ENCODE results near the gene CREB5. TPM values are rescaled to one million over a fixed set of nuclear protein-coding genes. Genes with fewer than 3 reads are reported as not detected.

Gene CREB5
- total RNA-seq, 2 experiments from 2014 or later, result 0.15 to 0.52 TPM

- H3K4me3 Mint-ChIP-seq, result no peak overlapping the region
- H3K27me3 Mint-ChIP-seq, result peaks cover 9% of the 10 kb centered on the region
- ChIA-PET POLR2A (no interaction called here), CTCF (no interaction called here)
- intact Hi-C loops (cut with micrococcal nuclease), result no loop called here
- H3K9me3 Mint-ChIP-seq, result no peaks in the 10 kb centered on the region
- no peaks in the 10 kb centered on the region for H3K4me1 Mint-ChIP-seq (ENCODE audit: low read depth)
- no peak overlapping the region for H3K27ac Mint-ChIP-seq
- no peak for DNase-seq
- no peaks in the 10 kb centered on the region for H3K36me3 Mint-ChIP-seq
Observed at GRCh38 chr7:28488061-28488791, 75.9 kb downstream of the CREB5 start.

- Mint-ChIP-seq H3K27ac (no peak overlapping the region), H3K9me3 (no peaks in the 10 kb centered on the region), H3K36me3 (no peaks in the 10 kb centered on the region), H3K27me3 (peaks cover 9% of the 10 kb centered on the region), H3K4me1 (ENCODE audit: low read depth) (no peaks in the 10 kb centered on the region), H3K4me3 (no peak overlapping the region)
- intact Hi-C loops (cut with micrococcal nuclease), result no loop called here
- DNase-seq, result no peak
- ChIA-PET CTCF (no interaction called here), POLR2A (no interaction called here)
Observed at GRCh38 chr7:28490831-28491230, 78.5 kb downstream of the CREB5 start.

DNA sequence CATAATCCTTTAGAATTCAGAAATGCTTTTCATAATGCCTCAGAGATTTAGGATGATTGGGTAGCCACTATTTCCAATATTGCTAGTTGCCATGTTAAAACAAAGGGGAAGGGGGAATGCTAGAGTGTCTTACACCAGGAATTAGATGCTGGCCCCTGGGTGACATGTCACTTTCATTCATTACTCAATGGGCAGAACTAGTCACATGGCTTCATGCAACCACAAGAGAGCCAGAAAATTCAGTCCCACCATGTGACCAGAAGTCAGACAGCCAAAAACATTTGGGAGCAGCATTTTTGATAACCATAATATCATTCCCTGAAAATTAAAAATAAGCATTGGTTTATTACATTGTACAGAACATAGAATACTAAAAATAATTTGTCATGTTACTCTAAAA lies 81.2 kb downstream of the CREB5 start:
- DNase-seq, result no peak
- CTCF ChIA-PET, result no interaction called here
- Mint-ChIP-seq H3K9me3 (no peaks in the 10 kb centered on the region), H3K4me1 (ENCODE audit: low read depth) (no peaks in the 10 kb centered on the region), H3K36me3 (no peaks in the 10 kb centered on the region), H3K27me3 (peaks cover 8% of the 10 kb centered on the region), H3K4me3 (no peak overlapping the region), H3K27ac (no peak overlapping the region)
- POLR2A ChIA-PET, result no interaction called here
- intact Hi-C loops (cut with micrococcal nuclease), result no loop called here

GRCh38 chr7:28497009-28497408 lies 84.7 kb downstream of the CREB5 start:
- CTCF ChIA-PET, result no interaction called here
- H3K4me1 Mint-ChIP-seq (ENCODE audit: low read depth), result no peaks in the 10 kb centered on the region
- no peak overlapping the region for H3K27ac Mint-ChIP-seq
- peaks cover 1% of the 10 kb centered on the region for H3K27me3 Mint-ChIP-seq
- POLR2A ChIA-PET, result no interaction called here
- intact Hi-C loops (cut with micrococcal nuclease), result no loop called here
- DNase-seq, result no peak
- no peaks in the 10 kb centered on the region for H3K9me3 Mint-ChIP-seq
- no peaks in the 10 kb centered on the region for H3K36me3 Mint-ChIP-seq
- no peak overlapping the region for H3K4me3 Mint-ChIP-seq

GRCh38 chr7:28498636-28499035 lies 86.3 kb downstream of the CREB5 start:
- ChIA-PET POLR2A (no interaction called here), CTCF (no interaction called here)
- H3K4me3 Mint-ChIP-seq, result no peak overlapping the region
- peaks cover 1% of the 10 kb centered on the region for H3K27me3 Mint-ChIP-seq
- H3K4me1 Mint-ChIP-seq (ENCODE audit: low read depth), result no peaks in the 10 kb centered on the region
- intact Hi-C loops (cut with micrococcal nuclease), result no loop called here
- DNase-seq, result no peak
- no peak overlapping the region for H3K27ac Mint-ChIP-seq
- no peaks in the 10 kb centered on the region for H3K36me3 Mint-ChIP-seq
- no peaks in the 10 kb centered on the region for H3K9me3 Mint-ChIP-seq

- ChIA-PET CTCF (no interaction called here), POLR2A (no interaction called here)
- Mint-ChIP-seq H3K4me3 (no peak overlapping the region), H3K27me3 (peaks cover 1% of the 10 kb centered on the region), H3K4me1 (ENCODE audit: low read depth) (no peaks in the 10 kb centered on the region), H3K9me3 (no peaks in the 10 kb centered on the region), H3K36me3 (no peaks in the 10 kb centered on the region), H3K27ac (no peak overlapping the region)
- intact Hi-C loops (cut with micrococcal nuclease), result no loop called here
- no peak for DNase-seq
Observed at GRCh38 chr7:28500138-28500537, 87.8 kb downstream of the CREB5 start.

DNA sequence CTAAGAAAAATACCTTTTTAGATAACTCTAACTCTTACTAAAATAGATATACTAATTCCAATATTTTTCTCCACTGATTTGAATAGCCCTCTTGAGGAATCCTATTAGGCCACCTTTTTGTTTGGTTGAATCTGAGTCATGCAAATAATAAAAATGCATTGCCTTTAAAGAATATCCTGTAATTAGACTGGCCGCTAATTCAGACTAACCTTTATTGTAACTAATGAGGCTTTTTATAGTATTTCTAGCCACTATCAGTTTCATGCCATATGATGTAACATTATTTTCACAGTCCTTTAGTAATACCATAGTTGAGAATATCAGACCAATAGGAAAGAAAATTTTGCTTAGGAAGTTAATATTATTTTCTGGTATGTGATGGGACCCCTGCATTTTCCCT lies 90.1 kb downstream of the CREB5 start:
- DNase-seq, result no peak
- CTCF ChIA-PET, result no interaction called here
- H3K36me3 Mint-ChIP-seq, result no peaks in the 10 kb centered on the region

DNA sequence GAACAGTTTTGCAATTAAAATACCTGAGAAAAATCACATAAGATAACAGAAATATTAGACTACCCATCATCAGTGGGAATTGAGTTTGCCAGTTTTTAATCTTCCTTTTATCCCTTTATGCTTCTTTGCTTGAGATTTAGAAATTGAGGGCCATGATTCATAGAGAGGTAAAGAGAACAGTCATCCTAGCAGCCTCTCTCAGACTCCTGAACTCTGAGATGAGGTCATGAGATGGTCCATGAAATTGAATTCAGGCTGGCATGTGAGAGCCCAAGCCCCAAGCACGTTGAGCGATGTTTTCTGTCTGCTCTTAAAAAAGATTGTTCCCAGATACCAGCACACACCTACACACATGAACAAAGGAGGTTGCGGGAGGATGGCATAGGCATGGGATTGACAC lies 91.1 kb downstream of the CREB5 start:
- Mint-ChIP-seq H3K9me3 (no peaks in the 10 kb centered on the region), H3K27me3 (peaks cover 5% of the 10 kb centered on the region), H3K36me3 (no peaks in the 10 kb centered on the region), H3K27ac (no peak overlapping the region), H3K4me1 (ENCODE audit: low read depth) (no peaks in the 10 kb centered on the region), H3K4me3 (no peak overlapping the region)
- intact Hi-C loops (cut with micrococcal nuclease), result no loop called here
- POLR2A ChIA-PET, result no interaction called here
- CTCF ChIA-PET, result no interaction called here
- no peak for DNase-seq

More for the DNA sequence above, 90.1 kb downstream of the CREB5 start:
- intact Hi-C loops (cut with micrococcal nuclease), result no loop called here
- H3K9me3 Mint-ChIP-seq, result no peaks in the 10 kb centered on the region
- POLR2A ChIA-PET, result no interaction called here
- no peaks in the 10 kb centered on the region for H3K4me1 Mint-ChIP-seq (ENCODE audit: low read depth)
- no peak overlapping the region for H3K4me3 Mint-ChIP-seq
- no peak overlapping the region for H3K27ac Mint-ChIP-seq
- peaks cover 1% of the 10 kb centered on the region for H3K27me3 Mint-ChIP-seq

DNA sequence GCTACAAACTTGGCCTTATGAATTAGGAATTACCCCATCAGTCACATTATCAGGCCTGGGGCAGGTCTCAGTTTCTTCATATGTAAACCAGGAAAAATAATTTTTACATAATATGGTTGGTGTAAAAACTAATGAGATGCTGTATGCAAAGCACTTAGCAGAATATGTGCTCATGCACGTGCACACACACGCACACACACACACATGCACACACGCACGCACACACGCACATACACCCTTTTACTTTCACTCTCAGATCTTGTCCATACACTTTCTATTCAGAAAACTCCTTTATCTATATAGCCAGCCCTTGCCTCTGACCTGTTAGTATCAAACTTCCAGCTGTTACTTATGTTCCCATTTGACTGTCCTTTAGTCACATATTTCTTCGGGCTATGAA lies 92.7 kb downstream of the CREB5 start:
- Mint-ChIP-seq H3K36me3 (no peaks in the 10 kb centered on the region), H3K9me3 (no peaks in the 10 kb centered on the region), H3K4me1 (ENCODE audit: low read depth) (no peaks in the 10 kb centered on the region), H3K27me3 (peaks cover 8% of the 10 kb centered on the region), H3K27ac (no peak overlapping the region), H3K4me3 (no peak overlapping the region)
- intact Hi-C loops (cut with micrococcal nuclease), result no loop called here
- DNase-seq, result no peak
- POLR2A ChIA-PET, result no interaction called here
- CTCF ChIA-PET, result no interaction called here

DNA sequence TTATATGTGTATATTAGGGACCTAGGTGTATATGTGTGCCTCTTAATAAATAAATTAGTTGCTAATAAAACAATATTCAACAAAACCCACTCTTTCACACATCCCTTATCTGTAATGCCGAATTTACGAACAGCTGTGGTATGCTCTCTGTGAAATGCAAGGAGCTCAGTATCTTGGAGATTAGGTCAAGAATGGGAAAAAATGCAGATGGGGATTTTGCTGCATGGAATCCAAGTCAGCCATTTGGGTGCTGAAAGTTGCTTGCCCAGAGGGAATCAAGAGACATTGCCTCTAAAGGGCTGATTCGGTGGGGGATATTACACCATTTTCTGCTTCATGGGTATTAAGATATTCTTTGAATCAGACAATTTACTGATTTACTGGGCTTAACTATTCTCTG lies 93.5 kb downstream of the CREB5 start:
- H3K36me3 Mint-ChIP-seq, result no peaks in the 10 kb centered on the region
- POLR2A ChIA-PET, result no interaction called here
- no peak for DNase-seq
- intact Hi-C loops (cut with micrococcal nuclease), result no loop called here
- no peak overlapping the region for H3K4me3 Mint-ChIP-seq
- no peak overlapping the region for H3K27ac Mint-ChIP-seq
- H3K4me1 Mint-ChIP-seq (ENCODE audit: low read depth), result no peaks in the 10 kb centered on the region
- CTCF ChIA-PET, result no interaction called here
- H3K9me3 Mint-ChIP-seq, result no peaks in the 10 kb centered on the region
- peaks cover 10% of the 10 kb centered on the region for H3K27me3 Mint-ChIP-seq

- H3K9me3 Mint-ChIP-seq, result no peaks in the 10 kb centered on the region
- H3K27ac Mint-ChIP-seq, result no peak overlapping the region
- H3K4me1 Mint-ChIP-seq (ENCODE audit: low read depth), result no peaks in the 10 kb centered on the region
- H3K36me3 Mint-ChIP-seq, result no peaks in the 10 kb centered on the region
- POLR2A ChIA-PET, result no interaction called here
- no peak for DNase-seq
- intact Hi-C loops (cut with micrococcal nuclease), result no loop called here
- H3K27me3 Mint-ChIP-seq, result peaks cover 12% of the 10 kb centered on the region
- CTCF ChIA-PET, result no interaction called here
- H3K4me3 Mint-ChIP-seq, result no peak overlapping the region
Observed at GRCh38 chr7:28507525-28508282, 95.4 kb downstream of the CREB5 start.

DNA sequence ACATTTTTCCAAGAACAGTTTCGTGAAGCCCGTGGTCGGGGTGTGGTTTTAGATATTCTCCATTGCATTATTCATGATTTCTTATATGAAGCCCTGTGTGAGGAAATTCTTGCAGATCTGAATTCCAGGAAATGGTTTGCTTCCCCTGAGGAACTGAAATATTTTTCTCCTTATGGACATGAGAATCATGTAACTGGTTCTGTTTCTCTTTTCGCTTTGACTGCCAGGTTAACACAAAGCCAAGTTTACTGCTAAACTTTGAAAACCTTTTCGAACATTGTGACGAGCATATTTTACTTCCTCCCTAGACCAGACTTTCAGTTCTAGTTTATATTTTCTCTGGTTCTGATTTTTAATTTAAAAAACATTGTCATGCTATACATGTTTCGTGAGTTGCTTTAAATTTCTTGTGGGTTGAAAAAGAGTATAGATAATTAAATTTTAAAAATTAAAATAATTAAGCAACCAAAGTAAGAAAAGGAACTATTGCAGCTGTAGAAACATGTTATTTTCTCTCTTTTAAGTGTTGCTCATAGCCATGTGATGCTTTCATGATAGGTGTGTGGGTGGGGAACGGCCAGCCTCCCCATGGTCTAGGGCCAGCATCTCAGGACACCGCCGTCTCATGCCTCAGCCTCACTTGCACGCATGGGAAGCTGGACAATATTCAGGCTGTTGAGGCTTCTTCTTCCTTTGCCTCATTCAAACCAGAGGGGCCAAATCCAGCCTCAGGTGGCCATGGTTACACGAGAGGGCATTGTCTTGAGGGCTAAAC lies 97.1 kb downstream of the CREB5 start:
- H3K27me3 Mint-ChIP-seq, result peaks cover 12% of the 10 kb centered on the region
- ChIA-PET POLR2A (no interaction called here), CTCF (no interaction called here)
- H3K9me3 Mint-ChIP-seq, result no peaks in the 10 kb centered on the region
- H3K4me3 Mint-ChIP-seq, result no peak overlapping the region
- DNase-seq, result no peak
- no peak overlapping the region for H3K27ac Mint-ChIP-seq
- intact Hi-C loops (cut with micrococcal nuclease), result no loop called here
- H3K36me3 Mint-ChIP-seq, result no peaks in the 10 kb centered on the region
- no peaks in the 10 kb centered on the region for H3K4me1 Mint-ChIP-seq (ENCODE audit: low read depth)

- ChIA-PET CTCF (no interaction called here), POLR2A (no interaction called here)
- H3K27ac Mint-ChIP-seq, result no peak overlapping the region
- no peak for DNase-seq
- H3K36me3 Mint-ChIP-seq, result no peaks in the 10 kb centered on the region
- no peak overlapping the region for H3K4me3 Mint-ChIP-seq
- H3K4me1 Mint-ChIP-seq (ENCODE audit: low read depth), result no peaks in the 10 kb centered on the region
- intact Hi-C loops (cut with micrococcal nuclease), result no loop called here
- H3K9me3 Mint-ChIP-seq, result no peaks in the 10 kb centered on the region
- peaks cover 12% of the 10 kb centered on the region for H3K27me3 Mint-ChIP-seq
Observed at GRCh38 chr7:28510026-28510369, 97.7 kb downstream of the CREB5 start.
